Esophagus squamous epithelium (tissue), 5 donors: ENCODE data around the gene ANO10. TPM values are rescaled to one million over a fixed set of nuclear protein-coding genes. Genes with fewer than 3 reads are reported as not detected.
"Not testable (repeated sequence)": the region's sequence is repeated elsewhere in the genome, so short reads cannot be mapped to it uniquely, and the experiment has no call there.

Source experiments
- DNase-seq: peaks from one replicate; lab custom pipeline; 2025; lab: John Stamatoyannopoulos, UW
- H3K27ac ChIP-seq, 4 donors: fragments of 200-600 bp; sonication (generic); one replicate each; pipeline ENCODE4 v1.5.1; 2016 to 2019; ENCODE audit warnings: mild to moderate bottlenecking in 1 of 4
- H3K27me3 ChIP-seq, 4 donors: fragments of 200-600 bp; sonication (generic); 1 replicate in 3 of 4; 2 replicates in 1 of 4; pipeline versions ENCODE4 v1.5.1 to v1.6.0; 2017 to 2021; ENCODE audit warnings: antibody characterized with exemption in 1 of 4
- H3K36me3 ChIP-seq, 3 donors: fragments of 200-600 bp; sonication (generic); one replicate each; pipeline ENCODE4 v1.5.1; 2016 to 2019
- H3K4me1 ChIP-seq, 3 donors: fragments of 200-600 bp; sonication (generic); one replicate each; pipeline ENCODE4 v1.5.1; 2017 to 2019
- H3K4me3 ChIP-seq, 4 donors: fragments of 200-600 bp; sonication (generic); 1 replicate in 3 of 4; 2 replicates in 1 of 4; pipeline ENCODE4 v1.5.1; 2016 to 2019; ENCODE audit warnings: mild to moderate bottlenecking in 2 of 4, moderate library complexity in 1 of 4
- H3K9me3 ChIP-seq, 3 donors: fragments of 200-600 bp; sonication (generic); one replicate each; pipeline ENCODE4 v1.5.1; 2016 to 2019
- CTCF ChIP-seq, 6 experiments: fragments of 450-650 bp in 4 of 6; fragments of 200-600 bp in 2 of 6; sonication (generic) in 2 of 6; IDR thresholded peaks; one replicate each; pipeline ENCODE4 v1.5.1; 2016 to 2019; ENCODE audit warnings: antibody characterized with exemption in 6 of 6, mild to moderate bottlenecking in 4 of 6, moderate library complexity in 4 of 6
- POLR2A ChIP-seq, 4 donors: fragments of 450-650 bp; IDR thresholded peaks; one replicate each; pipeline ENCODE4 v1.6.1; 2017; ENCODE audit warnings: antibody characterized with exemption in 4 of 4, mild to moderate bottlenecking in 4 of 4, moderate library complexity in 3 of 4
- WGBS, 2 donors: methylation state at CpG; one replicate each; pipeline ENCODE4 v1.1.5; 2018; 5-methylcytosine and 5-hydroxymethylcytosine counted together
- intact Hi-C: fragments of 100-400 bp; cut with DNase I; formaldehyde crosslinking; loops from one replicate; pipeline ENCODE4 v1.15.0; 2022
- total RNA-seq, 4 donors: library from RNA; depleted of rRNA; stranded (reverse); fragments of >200 nt; gene quantifications; one replicate each; pipeline ENCODE4 v1.1.0, GENCODE V29; 2016
- donor health status: DM: yes; HTN: yes; CAD: no.

The ANO10 gene
- total RNA-seq: 10 to 100 TPM; 18.5 to 22.3 (median 20.3) TPM

- no peaks in the 10 kb centered on the region for H3K9me3 ChIP-seq
- peaks cover 0 to 22% (median 7%) of the 10 kb centered on the region in 3 donors for H3K4me1 ChIP-seq
- intact Hi-C loops: no loop called here
- peak within 1 kb of the TSS; percentile 88 to 98 (median 92) for H3K4me3 ChIP-seq
- no peaks in the 10 kb centered on the region for H3K36me3 ChIP-seq
- peak; percentile 86 for DNase-seq
- TF ChIP-seq POLR2A (IDR thresholded peaks at IDR 0.05): peak in 2 of 4 donors; percentile 45 to 61
- no peak for TF ChIP-seq CTCF (IDR thresholded peaks at IDR 0.05)
- H3K27ac ChIP-seq: peak within 1 kb of the TSS; percentile 89 to 96 (median 92)
- H3K27me3 ChIP-seq: no peaks in the 10 kb centered on the region
- 0 to 1% methylated on average over 19 to 23 of the region's 80 CpGs for WGBS, 2 donors
These were observed at the start of gene ANO10 for GRCh38 chr3:43621656-43622432. Gene ANO10 (minus strand): TSS chr3:43622011. CDS start chr3:43605852, 16,159 bp downstream.

DNA sequence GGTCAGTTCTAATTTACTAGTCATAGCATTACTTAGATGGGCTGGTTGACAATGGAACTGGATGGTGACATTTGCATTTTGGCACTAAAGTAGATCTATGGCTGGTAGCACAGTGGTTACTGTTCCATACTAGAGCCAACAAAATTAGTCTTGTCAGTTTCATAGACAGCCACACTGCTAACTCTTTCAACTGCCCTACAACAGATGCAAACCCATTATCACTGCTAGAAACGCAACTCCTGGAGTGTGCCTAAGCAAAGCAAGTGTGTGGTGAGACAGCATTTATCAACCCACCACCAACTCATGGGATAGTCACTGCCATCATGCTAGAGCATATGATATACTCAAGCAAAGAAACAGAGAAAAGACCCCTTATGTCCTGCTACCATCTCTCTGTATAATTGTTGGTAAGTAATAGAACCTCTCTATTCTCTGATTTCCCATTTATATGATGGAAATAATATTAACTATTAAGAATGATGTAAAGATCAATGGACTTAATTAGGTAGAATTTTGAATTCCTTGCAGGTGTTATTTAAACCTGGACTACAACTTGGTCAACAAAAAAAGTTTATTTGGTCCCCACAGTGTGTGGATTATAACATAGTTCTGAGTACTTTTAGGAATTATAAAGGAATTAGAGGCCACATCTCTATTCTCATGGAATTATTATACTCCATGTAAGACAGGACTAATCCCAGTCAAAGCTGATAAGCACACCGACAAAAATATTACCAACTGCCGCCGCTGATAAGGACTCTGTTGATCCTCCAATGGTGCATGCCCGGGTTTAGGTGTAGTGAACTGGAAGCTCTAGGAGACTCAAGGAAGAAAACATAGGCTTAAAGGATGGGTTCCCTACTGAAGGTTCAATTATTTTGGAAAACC is 49.1 kb upstream of the ANO10 start:
- H3K27ac ChIP-seq: no peak overlapping the region
- H3K4me1 ChIP-seq: no peaks in the 10 kb centered on the region
- H3K36me3 ChIP-seq: no peaks in the 10 kb centered on the region
- DNase-seq: no peak
- intact Hi-C loops: no loop called here
- no peaks in the 10 kb centered on the region for H3K27me3 ChIP-seq
- TF ChIP-seq POLR2A (IDR thresholded peaks at IDR 0.05): no peak
- no peak for TF ChIP-seq CTCF (IDR thresholded peaks at IDR 0.05)
- WGBS, 2 donors: 90 to 94% methylated on average over 5 of the region's 5 CpGs
- no peak overlapping the region for H3K4me3 ChIP-seq
- H3K9me3 ChIP-seq: no peaks in the 10 kb centered on the region

DNA sequence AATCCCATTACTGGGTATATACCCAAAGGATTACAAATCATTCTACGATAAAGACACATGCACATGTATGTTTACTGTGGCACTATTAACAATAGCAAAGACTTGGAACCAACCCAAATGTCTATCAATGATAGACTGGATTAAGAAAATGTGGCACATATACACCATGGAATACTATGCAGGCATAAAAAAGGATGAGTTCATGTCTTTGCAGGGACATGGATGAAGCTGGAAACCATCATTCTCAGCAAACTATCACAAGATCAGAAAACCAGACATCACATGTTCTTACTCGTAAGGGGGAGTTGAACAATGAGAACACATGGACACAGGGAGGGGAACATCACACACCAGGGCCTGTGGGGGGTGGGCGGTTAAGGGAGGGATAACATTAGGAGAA is 43.2 kb upstream of the ANO10 start:
- H3K36me3 ChIP-seq, H3K27me3 ChIP-seq, intact Hi-C loops, DNase-seq, H3K4me1 ChIP-seq, H3K27ac ChIP-seq, H3K4me3 ChIP-seq, H3K9me3 ChIP-seq: not testable (repeated sequence)
- 100% methylated on average over 3 of the region's 3 CpGs for WGBS, 2 donors

DNA sequence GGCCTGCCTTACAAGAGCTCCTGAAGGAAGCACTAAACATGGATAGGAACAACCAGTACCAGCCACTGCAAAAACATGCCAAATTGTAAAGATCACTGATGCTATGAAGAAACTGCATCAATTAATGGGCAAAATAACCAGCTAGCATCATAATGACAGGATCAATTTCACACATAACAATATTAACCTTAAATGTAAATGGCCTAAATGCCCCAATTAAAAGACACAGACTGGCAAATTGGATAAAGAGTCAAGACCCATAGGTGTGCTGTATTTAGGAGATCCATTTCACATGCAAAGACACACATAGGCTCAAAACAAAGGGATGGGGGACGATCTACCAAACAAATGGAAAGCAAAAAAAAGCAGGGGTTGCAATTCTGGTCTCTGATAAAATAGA is 39.6 kb upstream of the ANO10 start:
- DNase-seq, H3K27ac ChIP-seq, H3K4me1 ChIP-seq, H3K36me3 ChIP-seq, H3K9me3 ChIP-seq, H3K27me3 ChIP-seq, H3K4me3 ChIP-seq, intact Hi-C loops: not testable (repeated sequence)
- WGBS, 2 donors: 76 to 79% methylated on average over 1 of the region's 1 CpG

DNA sequence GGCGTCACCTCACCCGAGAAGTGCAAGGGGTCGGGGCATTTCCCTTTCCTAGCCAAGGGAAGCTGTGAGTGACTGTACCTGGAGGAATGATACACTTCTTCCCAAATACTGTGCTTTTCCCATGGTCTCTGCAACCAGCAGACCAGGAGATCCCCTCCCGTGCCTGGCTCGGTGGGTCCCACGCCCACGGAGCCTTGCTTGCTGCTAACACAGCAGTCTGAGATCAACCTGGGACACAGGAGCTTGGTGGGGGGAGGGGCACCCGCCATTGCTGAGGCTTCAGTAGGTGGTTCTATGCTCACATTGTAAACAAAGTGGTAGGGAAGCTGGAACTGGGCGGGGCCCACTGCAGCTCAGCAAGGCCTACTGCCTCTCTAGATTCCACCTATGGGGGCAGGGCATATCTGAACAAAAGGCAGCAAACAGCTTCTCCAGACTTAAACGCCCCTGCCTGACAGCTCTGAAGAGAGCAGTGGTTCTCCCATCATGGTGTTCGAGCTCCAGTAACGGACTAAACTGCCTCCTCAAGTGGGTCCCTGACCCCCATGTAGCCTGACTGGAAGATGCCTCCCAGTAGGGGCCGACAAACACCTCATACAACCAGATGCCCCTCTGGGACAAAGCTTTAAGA is 37.6 kb upstream of the ANO10 start:
- WGBS, 2 donors: 67 to 80% methylated on average over 1 to 6 of the region's 13 CpGs
- no peak for TF ChIP-seq POLR2A (IDR thresholded peaks at IDR 0.05)
- Histone ChIP-seq H3K27me3 (no peaks in the 10 kb centered on the region), H3K27ac (no peak overlapping the region), H3K4me3 (no peak overlapping the region), H3K4me1 (no peaks in the 10 kb centered on the region), H3K9me3 (no peaks in the 10 kb centered on the region), H3K36me3 (no peaks in the 10 kb centered on the region)
- intact Hi-C loops: no loop called here
- no peak for DNase-seq

- H3K36me3 ChIP-seq, H3K27me3 ChIP-seq, H3K9me3 ChIP-seq, intact Hi-C loops, H3K4me3 ChIP-seq, H3K27ac ChIP-seq, H3K4me1 ChIP-seq, DNase-seq: not testable (repeated sequence)
- WGBS, 2 donors: no CpG with 5 or more reads among the region's 22 CpGs
These were observed 34.6 kb upstream of the ANO10 start for GRCh38 chr3:43656390-43656789.
